Stimulated activated CD8-positive, alpha-beta memory T cell treated with anti-CD3 and anti-CD28 coated beads, Interleukin-4, amount 100 ng/mL, for 4 hours (primary cell): ENCODE results near the gene KRTAP29-1.
"Not testable (repeated sequence)": the region's sequence is repeated elsewhere in the genome, so short reads cannot be mapped to it uniquely, and the experiment has no call there.

Experiments used
- DNase-seq, 2 donors: peaks; one replicate each; pipeline ENCODE4 v3.0.0-alpha.2; 2020; ENCODE audit warnings: low read depth in 2 of 2, low spot score in 1 of 2

The KRTAP29-1 gene

GRCh38 chr17:41301204-41301790 is 1.4 kb downstream of the KRTAP29-1 start:
- DNase-seq, result no peak

DNA sequence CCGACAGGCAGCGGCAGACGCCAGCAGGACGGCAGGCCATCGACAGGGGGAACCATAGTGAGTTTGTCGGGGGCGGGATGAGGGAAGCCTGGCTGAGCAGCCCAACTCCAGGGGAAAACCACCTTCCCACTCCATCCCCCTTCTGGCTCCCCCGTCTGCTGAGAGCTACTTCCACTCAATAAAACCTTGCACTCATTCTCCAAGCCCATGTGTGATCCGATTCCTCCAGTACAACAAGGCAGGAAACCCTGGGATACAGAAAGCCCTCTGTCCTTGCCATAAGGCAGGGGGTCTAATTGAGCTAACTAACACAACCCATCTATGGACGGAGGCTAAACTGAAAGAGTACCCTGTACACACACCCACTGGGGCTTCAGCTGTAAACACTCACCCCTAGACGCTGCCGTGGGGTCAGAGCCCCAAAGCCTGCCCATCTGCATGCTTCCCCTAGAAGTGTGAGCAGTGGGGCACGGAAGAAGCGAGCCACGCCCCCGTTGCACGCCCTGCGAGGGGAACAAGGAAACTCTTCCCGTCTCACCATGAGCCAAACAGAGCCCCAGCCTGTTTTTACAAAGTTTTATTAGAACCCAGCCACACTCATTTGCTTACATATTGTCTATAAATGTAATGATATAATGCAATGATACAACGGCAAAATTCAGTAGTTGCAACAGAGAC is 4.1 kb downstream of the KRTAP29-1 start:
- DNase-seq, result no peak

- DNase-seq, result no peak
Measured at GRCh38 chr17:41296846-41297245, 5.8 kb downstream of the KRTAP29-1 start.

GRCh38 chr17:41294016-41294415 is 8.6 kb downstream of the KRTAP29-1 start:
- no peak for DNase-seq

DNA sequence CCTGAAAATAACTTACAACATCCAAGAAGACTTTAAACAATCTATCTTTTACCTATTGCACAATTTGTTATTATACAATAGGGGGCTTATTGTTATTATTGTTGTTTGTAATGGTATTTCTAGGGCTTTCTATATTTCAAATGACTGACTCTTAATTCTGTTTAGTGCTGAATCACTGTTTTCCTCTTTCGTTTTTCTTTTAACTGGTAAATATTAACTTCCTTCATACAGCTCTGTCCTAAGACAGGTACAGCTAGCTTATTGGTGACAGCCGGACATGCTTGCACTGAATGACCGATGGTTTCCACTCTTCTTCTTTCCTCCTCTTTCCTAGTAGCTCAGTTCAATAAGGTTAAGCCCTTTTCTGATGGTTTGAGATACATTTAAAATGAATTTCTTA is 15.6 kb downstream of the KRTAP29-1 start:
- DNase-seq, result no peak

DNA sequence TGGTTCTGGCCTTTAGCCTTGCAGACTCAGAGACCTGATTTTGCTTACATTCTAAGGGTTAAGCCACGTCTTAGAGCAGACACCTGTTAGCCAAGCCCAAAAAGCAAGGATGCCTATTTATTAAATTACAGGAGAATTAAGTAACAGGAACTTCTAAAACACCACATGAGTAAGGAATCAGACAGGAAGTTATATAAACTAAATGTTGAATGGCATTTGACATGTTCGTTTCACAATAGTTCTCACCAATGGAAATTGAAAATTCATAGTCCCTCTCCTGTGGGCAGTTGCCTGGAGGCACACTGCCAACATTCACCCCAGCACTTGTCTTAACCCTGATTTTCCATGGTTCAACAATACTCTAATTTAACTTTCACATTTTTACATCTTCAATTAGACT is 18.1 kb downstream of the KRTAP29-1 start:
- no peak for DNase-seq

GRCh38 chr17:41284043-41284442 is 18.6 kb downstream of the KRTAP29-1 start:
- no peak for DNase-seq

- DNase-seq, result no peak
Measured at GRCh38 chr17:41278176-41278955, 24.3 kb downstream of the KRTAP29-1 start.

- DNase-seq, result not testable (repeated sequence)
Measured at GRCh38 chr17:41275648-41276190, 26.9 kb downstream of the KRTAP29-1 start, which contains the start of gene KRTAP9-7. Gene KRTAP9-7 (plus strand): TSS chr17:41275698. CDS start chr17:41275698, 0 bp downstream.

GRCh38 chr17:41271858-41272257 is 30.8 kb downstream of the KRTAP29-1 start:
- DNase-seq, result no peak

- not testable (repeated sequence) for DNase-seq
Measured at GRCh38 chr17:41271323-41271722, 31.3 kb downstream of the KRTAP29-1 start.

GRCh38 chr17:41267711-41268110 is 34.9 kb downstream of the KRTAP29-1 start:
- no peak for DNase-seq

DNA sequence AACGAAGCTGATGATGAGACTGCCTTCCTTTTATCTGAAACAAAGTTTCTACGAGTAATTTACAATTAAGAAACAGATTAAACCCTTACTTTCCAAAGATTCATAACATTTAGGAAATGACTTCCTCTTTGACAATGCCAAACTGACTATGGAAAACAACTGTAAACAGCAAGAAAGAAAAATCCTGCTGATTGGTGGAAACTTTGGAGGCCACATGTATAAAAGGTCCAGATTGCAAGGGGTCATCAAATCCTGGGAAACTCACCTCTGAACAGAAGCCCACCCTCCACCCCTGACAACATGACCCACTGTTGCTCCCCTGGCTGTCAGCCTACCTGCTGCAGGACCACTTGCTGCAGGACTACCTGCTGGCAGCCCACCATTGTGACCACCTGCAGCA is 37.6 kb downstream of the KRTAP29-1 start, which contains the start of gene KRTAP9-6:
TSS of gene KRTAP9-6 (plus strand) at position 301 of the 400 bp plus-strand sequence. CDS start at position 301, 0 bp downstream.
- DNase-seq, result no peak

DNA sequence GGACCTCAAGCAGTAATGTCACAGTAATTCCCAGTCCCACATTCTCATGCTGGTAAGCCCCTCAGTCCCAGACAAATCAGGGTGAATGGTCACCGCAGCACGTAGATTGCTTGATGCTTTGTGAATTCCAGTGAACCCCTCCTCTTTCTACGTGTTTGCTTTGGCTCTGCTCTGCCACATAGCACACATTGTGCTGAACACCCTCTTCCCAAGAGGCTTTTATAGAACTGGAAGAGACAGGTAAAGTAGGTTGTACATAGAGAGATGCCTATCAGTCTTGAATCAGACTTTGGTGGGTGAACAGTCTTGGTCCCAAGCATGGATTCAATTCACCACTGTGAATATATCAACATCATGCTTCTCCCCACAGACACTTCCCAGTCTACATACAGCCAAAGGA is 38.1 kb downstream of the KRTAP29-1 start:
- no peak for DNase-seq

GRCh38 chr17:41263212-41263611 is 39.4 kb downstream of the KRTAP29-1 start:
- no peak for DNase-seq

DNA sequence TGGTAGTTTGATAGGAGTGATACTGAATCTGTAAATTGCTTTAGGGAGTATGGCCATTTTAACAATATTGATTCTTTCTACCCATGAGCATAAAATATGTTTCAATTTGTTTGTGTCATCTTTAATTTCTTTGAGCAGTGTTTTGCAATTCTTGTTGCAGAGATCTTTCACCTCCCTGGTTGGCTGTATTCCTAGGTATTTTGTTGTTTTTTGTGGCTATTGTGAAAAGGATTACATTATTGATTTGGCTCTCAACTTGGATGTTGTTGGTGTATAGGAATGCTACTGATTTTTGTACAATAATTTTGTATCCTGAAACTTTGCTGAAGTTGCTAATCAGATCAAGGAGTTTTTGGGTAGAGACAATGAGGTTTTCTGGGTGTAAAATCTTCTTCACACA is 44.2 kb downstream of the KRTAP29-1 start:
- no peak for DNase-seq

- no peak for DNase-seq
Measured at GRCh38 chr17:41256291-41256685, 46.4 kb downstream of the KRTAP29-1 start.

DNA sequence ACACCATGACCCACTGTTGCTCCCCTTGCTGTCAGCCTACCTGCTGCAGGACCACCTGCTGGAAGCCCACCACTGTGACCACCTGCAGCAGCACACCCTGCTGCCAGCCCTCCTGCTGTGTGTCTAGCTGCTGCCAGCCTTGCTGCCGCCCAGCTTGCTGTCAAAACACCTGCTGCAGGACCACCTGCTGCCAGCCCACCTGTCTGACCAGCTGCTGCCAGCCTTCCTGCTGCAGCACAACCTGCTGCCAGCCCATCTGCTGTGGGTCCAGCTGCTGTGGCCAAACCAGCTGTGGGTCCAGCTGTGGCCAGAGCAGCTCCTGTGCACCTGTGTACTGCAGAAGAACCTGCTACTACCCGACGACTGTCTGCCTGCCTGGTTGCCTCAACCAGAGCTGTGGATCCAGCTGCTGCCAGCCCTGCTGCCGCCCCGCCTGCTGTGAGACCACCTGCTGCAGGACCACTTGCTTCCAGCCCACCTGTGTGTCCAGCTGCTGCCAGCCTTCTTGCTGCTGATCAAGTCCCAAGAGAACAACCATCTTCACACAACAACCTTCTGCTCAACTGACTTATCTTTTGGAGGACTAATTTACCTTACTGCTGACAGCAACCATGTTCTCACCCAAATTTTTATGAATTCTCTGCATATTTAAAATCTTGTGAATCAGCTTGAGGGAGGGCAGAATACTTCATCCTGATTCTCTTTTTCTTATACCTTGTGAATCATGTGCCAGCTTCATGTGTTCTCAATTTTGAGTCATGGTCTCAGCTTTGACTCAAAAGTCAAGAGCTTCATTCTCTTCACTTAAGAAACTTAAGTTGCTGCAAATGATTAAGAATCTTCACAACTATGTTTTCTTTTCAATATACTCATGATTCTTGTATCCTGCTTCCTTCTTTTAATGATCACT is 47.0 kb downstream of the KRTAP29-1 start, which contains the start of gene KRTAP9-9:
TSS of gene KRTAP9-9 (plus strand) at position 4 of the 910 bp plus-strand sequence.
- not testable (repeated sequence) for DNase-seq

DNA sequence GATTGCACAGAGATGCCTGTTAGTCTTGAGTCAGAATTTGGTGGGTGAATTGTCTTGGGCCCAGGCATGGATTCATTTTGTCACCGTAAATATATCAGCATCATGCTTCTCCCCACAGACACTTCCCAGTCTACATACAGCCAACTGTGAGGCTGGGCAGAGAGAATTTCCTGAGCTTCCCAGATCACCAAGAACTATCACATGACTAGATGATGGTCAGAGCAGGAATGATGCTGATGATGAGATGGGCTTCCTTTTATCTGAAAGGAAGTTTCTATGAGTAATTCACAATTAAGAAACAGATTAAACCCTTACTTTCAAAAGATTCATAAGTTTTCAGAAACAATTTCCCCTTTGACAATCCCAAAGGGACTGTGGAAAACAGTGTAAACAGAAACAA is 47.8 kb downstream of the KRTAP29-1 start:
- DNase-seq, result no peak
